Transverse colon (tissue), 4 donors: Measurements from ENCODE around the gene CALN1. TPM values are rescaled to one million over a fixed set of nuclear protein-coding genes. Genes with fewer than 3 reads are reported as not detected.

Experiments
- DNase-seq: peaks from one replicate; pipeline ENCODE4 v3.0.0-alpha.2; 2019
- H3K27ac ChIP-seq, 4 donors: fragments of 200-600 bp; sonication (generic); 2 replicates each; pipeline ENCODE4 v1.5.1; 2016 to 2018; ENCODE audit warnings: inconsistent platforms in 4 of 4
- H3K27me3 ChIP-seq: fragments of 200-600 bp; sonication (generic); 2 replicates; pipeline ENCODE4 v1.5.1; 2017; ENCODE audit warnings: inconsistent platforms
- H3K36me3 ChIP-seq, 4 donors: fragments of 200-600 bp; sonication (generic); 2 replicates each; pipeline ENCODE4 v1.5.1; 2017 to 2019; ENCODE audit warnings: inconsistent platforms in 4 of 4
- H3K4me1 ChIP-seq, 4 donors: fragments of 200-600 bp; sonication (generic); 2 replicates each; pipeline ENCODE4 v1.5.1; 2017 to 2020; ENCODE audit warnings: inconsistent platforms in 4 of 4
- H3K4me3 ChIP-seq, 4 donors: fragments of 200-600 bp; sonication (generic); 1 replicate in 1 of 4; 2 replicates in 3 of 4; pipeline versions ENCODE4 v1.5.1 to v1.6.1; 2017 to 2019; ENCODE audit warnings: inconsistent platforms in 4 of 4
- H3K9me3 ChIP-seq, 2 donors: fragments of 200-600 bp; sonication (generic); 2 replicates each; pipeline ENCODE4 v1.5.1; 2017 to 2019; ENCODE audit warnings: inconsistent platforms in 2 of 2
- EP300 ChIP-seq: sonication (generic); formaldehyde crosslinking; IDR thresholded peaks from one replicate; pipeline ENCODE4 v1.6.1; 2017; ENCODE audit warnings: antibody characterized with exemption, low read depth
- POLR2A ChIP-seq: fragments of 450-650 bp; IDR thresholded peaks from one replicate; pipeline ENCODE4 v1.6.1; 2016; ENCODE audit warnings: antibody characterized with exemption, mild to moderate bottlenecking, moderate library complexity
- POLR2AphosphoS5 ChIP-seq, 3 donors: sonication (generic); formaldehyde crosslinking; IDR thresholded peaks; one replicate each; pipeline ENCODE4 v1.6.1; 2016; ENCODE audit warnings: antibody characterized with exemption in 3 of 3
- WGBS, 2 donors: methylation state at CpG; one replicate each; pipeline ENCODE4 v1.1.5; 2018; ENCODE audit warnings: low coverage in 1 of 2; 5-methylcytosine and 5-hydroxymethylcytosine counted together
- in situ Hi-C, 4 donors: fragments of 200-750 bp; cut with MboI; loops; one replicate each; pipeline versions ENCODE4 v1.15.0 to v1.15.1; 2017; ENCODE audit warnings: low sequenced_read_pairs in 3 of 4, low pct_ligation_motif_present in 1 of 4, low pct_unique_long_range_greater_than_20kb in 1 of 4
- intact Hi-C: fragments of 100-400 bp; cut with DNase I; formaldehyde crosslinking; loops from one replicate; pipeline ENCODE4 v1.15.1; 2023; ENCODE audit warnings: low total_unique reads
- total RNA-seq, 4 donors: library from RNA; depleted of rRNA; stranded (reverse); fragments of >200 nt; gene quantifications; one replicate each; pipeline ENCODE4 v1.1.0, GENCODE V29; 2016
- TF ChIP-seq, protein P1 (sequence below), 5 experiments: fragments of 200-600 bp in 3 of 5; fragments of 450-650 bp in 2 of 5; sonication (generic) in 3 of 5; IDR thresholded peaks; 1 replicate in 2 of 5; 2 replicates in 3 of 5; pipeline ENCODE4 v1.5.1; 2016 to 2017; ENCODE audit warnings: antibody characterized with exemption in 5 of 5, inconsistent platforms in 3 of 5, mild to moderate bottlenecking in 2 of 5, moderate library complexity in 1 of 5

Gene CALN1
- total RNA-seq, 4 donors from 2014 or later: not detected

- WGBS, 2 donors: 30 to 67% methylated on average over 1 to 3 of the region's 3 CpGs
- Histone ChIP-seq H3K9me3 (no peaks in the 10 kb centered on the region), H3K4me1 (no peaks in the 10 kb centered on the region), H3K27me3 (no peaks in the 10 kb centered on the region), H3K27ac (no peak overlapping the region), H3K36me3 (no peaks in the 10 kb centered on the region), H3K4me3 (no peak overlapping the region)
- no peak for DNase-seq
- intact Hi-C loops: no loop called here
- in situ Hi-C loops: no loop called here
- TF ChIP-seq POLR2A (no peak), POLR2AphosphoS5 (IDR thresholded peaks at IDR 0.05) (no peak), EP300 (no peak)
- TF ChIP-seq, protein P1, sequence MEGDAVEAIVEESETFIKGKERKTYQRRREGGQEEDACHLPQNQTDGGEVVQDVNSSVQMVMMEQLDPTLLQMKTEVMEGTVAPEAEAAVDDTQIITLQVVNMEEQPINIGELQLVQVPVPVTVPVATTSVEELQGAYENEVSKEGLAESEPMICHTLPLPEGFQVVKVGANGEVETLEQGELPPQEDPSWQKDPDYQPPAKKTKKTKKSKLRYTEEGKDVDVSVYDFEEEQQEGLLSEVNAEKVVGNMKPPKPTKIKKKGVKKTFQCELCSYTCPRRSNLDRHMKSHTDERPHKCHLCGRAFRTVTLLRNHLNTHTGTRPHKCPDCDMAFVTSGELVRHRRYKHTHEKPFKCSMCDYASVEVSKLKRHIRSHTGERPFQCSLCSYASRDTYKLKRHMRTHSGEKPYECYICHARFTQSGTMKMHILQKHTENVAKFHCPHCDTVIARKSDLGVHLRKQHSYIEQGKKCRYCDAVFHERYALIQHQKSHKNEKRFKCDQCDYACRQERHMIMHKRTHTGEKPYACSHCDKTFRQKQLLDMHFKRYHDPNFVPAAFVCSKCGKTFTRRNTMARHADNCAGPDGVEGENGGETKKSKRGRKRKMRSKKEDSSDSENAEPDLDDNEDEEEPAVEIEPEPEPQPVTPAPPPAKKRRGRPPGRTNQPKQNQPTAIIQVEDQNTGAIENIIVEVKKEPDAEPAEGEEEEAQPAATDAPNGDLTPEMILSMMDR (IDR thresholded peaks at IDR 0.05): no peak
Observed at GRCh38 chr7:72021716-72022115, 390.4 kb downstream of the CALN1 start.

GRCh38 chr7:72020311-72020710 lies 391.8 kb downstream of the CALN1 start:
- intact Hi-C loops: no loop called here
- WGBS, 2 donors: 33 to 41% methylated on average over 2 to 3 of the region's 3 CpGs
- TF ChIP-seq POLR2A (no peak), POLR2AphosphoS5 (IDR thresholded peaks at IDR 0.05) (no peak), EP300 (no peak)
- TF ChIP-seq, protein P1 (IDR thresholded peaks at IDR 0.05): no peak
- no peak for DNase-seq
- in situ Hi-C loops: no loop called here
- H3K27me3 ChIP-seq: no peaks in the 10 kb centered on the region
- H3K9me3 ChIP-seq: no peaks in the 10 kb centered on the region
- no peaks in the 10 kb centered on the region for H3K36me3 ChIP-seq
- H3K4me3 ChIP-seq: no peak overlapping the region
- H3K4me1 ChIP-seq: no peaks in the 10 kb centered on the region
- H3K27ac ChIP-seq: no peak overlapping the region

DNA sequence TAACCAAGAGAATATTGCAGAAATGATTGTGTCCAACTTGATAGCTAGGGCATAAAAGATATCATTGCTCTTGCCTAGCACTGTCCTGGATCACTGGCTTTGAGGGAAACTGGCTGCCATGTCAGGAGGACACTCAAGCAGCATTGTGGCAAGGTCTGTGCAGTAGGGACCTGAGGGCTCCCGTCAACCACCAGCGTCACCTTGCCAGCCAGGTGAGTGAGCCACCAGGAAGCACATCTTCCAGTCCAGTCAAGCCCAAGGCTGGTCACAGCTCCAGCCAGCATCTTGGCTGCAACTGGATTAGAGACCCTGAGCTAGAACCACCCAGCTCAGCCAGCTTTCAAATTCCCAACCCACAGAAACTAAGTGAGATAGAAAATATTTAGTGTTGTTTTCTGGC lies 392.7 kb downstream of the CALN1 start:
- no peaks in the 10 kb centered on the region for H3K9me3 ChIP-seq
- 96% methylated on average over 2 of the region's 2 CpGs; no CpG with 5 or more reads in 1 of the 2 donors for WGBS, 2 donors
- H3K36me3 ChIP-seq: no peaks in the 10 kb centered on the region
- no peak overlapping the region for H3K27ac ChIP-seq
- in situ Hi-C loops: no loop called here
- intact Hi-C loops: no loop called here
- H3K4me1 ChIP-seq: no peaks in the 10 kb centered on the region
- no peaks in the 10 kb centered on the region for H3K27me3 ChIP-seq
- H3K4me3 ChIP-seq: no peak overlapping the region
- no peak for TF ChIP-seq EP300
- no peak for TF ChIP-seq POLR2AphosphoS5 (IDR thresholded peaks at IDR 0.05)
- TF ChIP-seq, protein P1 (IDR thresholded peaks at IDR 0.05): no peak
- no peak for TF ChIP-seq POLR2A
- no peak for DNase-seq

- no peak for DNase-seq
- TF ChIP-seq EP300 (no peak), POLR2AphosphoS5 (IDR thresholded peaks at IDR 0.05) (no peak), POLR2A (no peak)
- TF ChIP-seq, protein P1 (IDR thresholded peaks at IDR 0.05): no peak
- Histone ChIP-seq H3K36me3 (no peaks in the 10 kb centered on the region), H3K27ac (no peak overlapping the region), H3K9me3 (no peaks in the 10 kb centered on the region), H3K4me1 (no peaks in the 10 kb centered on the region), H3K4me3 (no peak overlapping the region), H3K27me3 (no peaks in the 10 kb centered on the region)
- intact Hi-C loops (no loop called here), in situ Hi-C loops (no loop called here)
- 82 to 95% methylated on average over 4 to 6 of the region's 6 CpGs for WGBS, 2 donors
Observed at GRCh38 chr7:72017756-72018155, 394.4 kb downstream of the CALN1 start.
